GM18861 (cell line): ENCODE data around the gene ZNF550.

ENCODE experiments used
- ATAC-seq: cut with Tn5 transposase; IDR thresholded peaks from one replicate; pipeline ENCODE4 v1.9.1; 2021; ENCODE audit not compliant: unreplicated experiment

The ZNF550 gene

GRCh38 chr19:57559404-57560025 is at the start of gene ZNF550:
TSS of gene ZNF550 (minus strand) at chr19:57559863. CDS start at chr19:57559682, 181 bp downstream.
- ATAC-seq: peak; percentile 80

- no peak for ATAC-seq
Observed at GRCh38 chr19:57606931-57607330, 47.3 kb upstream of the ZNF550 start.

GRCh38 chr19:57599761-57600383 is 40.2 kb upstream of the ZNF550 start, which contains the start of gene ZNF530:
TSS of gene ZNF530 (plus strand) at chr19:57599885. CDS start at chr19:57604346, 4,461 bp downstream.
- peak; percentile 82 for ATAC-seq

- no peak for ATAC-seq
Observed at GRCh38 chr19:57599377-57599760, 39.7 kb upstream of the ZNF550 start.

GRCh38 chr19:57587529-57587928 is 27.9 kb upstream of the ZNF550 start:
- no peak for ATAC-seq

GRCh38 chr19:57583521-57584416 is 24.1 kb upstream of the ZNF550 start, which contains the start of gene ZIK1:
TSS of gene ZIK1 (plus strand) at chr19:57584145. CDS start at chr19:57584357, 212 bp downstream.
- no peak for ATAC-seq

- ATAC-seq: no peak
Observed at GRCh38 chr19:57583104-57583520, 23.4 kb upstream of the ZNF550 start.

GRCh38 chr19:57578487-57579205 is 19.0 kb upstream of the ZNF550 start, which contains the start of gene ZNF416:
TSS of gene ZNF416 (minus strand) at chr19:57578911. CDS start at chr19:57578704, 207 bp downstream.
- ATAC-seq: peak; percentile 84

GRCh38 chr19:57576661-57577060 is 17.0 kb upstream of the ZNF550 start:
- ATAC-seq: no peak

- no peak for ATAC-seq
Observed at GRCh38 chr19:57572415-57572947, 12.8 kb upstream of the ZNF550 start.

- ATAC-seq: no peak
Observed at GRCh38 chr19:57570707-57571106, 11.0 kb upstream of the ZNF550 start.

- ATAC-seq: no peak
Observed at GRCh38 chr19:57566396-57567265, 7.0 kb upstream of the ZNF550 start.

- ATAC-seq: no peak
Observed at GRCh38 chr19:57563547-57563946, 3.9 kb upstream of the ZNF550 start.

GRCh38 chr19:57560049-57560491 is 407 bp upstream of the ZNF550 start:
- ATAC-seq: peak; percentile 4

- no peak for ATAC-seq
Observed at GRCh38 chr19:57559008-57559403, 657 bp downstream of the ZNF550 start.

GRCh38 chr19:57558525-57558924 is 1.1 kb downstream of the ZNF550 start:
- no peak for ATAC-seq

- no peak for ATAC-seq
Observed at GRCh38 chr19:57557659-57558058, 2.0 kb downstream of the ZNF550 start.

- ATAC-seq: no peak
Observed at GRCh38 chr19:57552432-57552831, 7.2 kb downstream of the ZNF550 start.

- ATAC-seq: no peak
Observed at GRCh38 chr19:57546513-57546912, 13.2 kb downstream of the ZNF550 start.
